PC-9 (cell line): ENCODE results near the gene ARHGAP5.

Source experiments
- EZH2 ChIP-seq: fragments of 200-600 bp; sonication (generic); IDR thresholded peaks from 2 replicates; pipeline ENCODE4 v1.8.0; 2017; ENCODE audit warnings: antibody characterized with exemption, low read depth
- TF ChIP-seq, protein P1 (sequence below): fragments of 200-600 bp; sonication (generic); conservative IDR thresholded peaks from 2 replicates; pipeline ENCODE4 v1.6.1; 2017; ENCODE audit warnings: mixed run types, antibody characterized with exemption, mild to moderate bottlenecking, moderate library complexity

DNA sequence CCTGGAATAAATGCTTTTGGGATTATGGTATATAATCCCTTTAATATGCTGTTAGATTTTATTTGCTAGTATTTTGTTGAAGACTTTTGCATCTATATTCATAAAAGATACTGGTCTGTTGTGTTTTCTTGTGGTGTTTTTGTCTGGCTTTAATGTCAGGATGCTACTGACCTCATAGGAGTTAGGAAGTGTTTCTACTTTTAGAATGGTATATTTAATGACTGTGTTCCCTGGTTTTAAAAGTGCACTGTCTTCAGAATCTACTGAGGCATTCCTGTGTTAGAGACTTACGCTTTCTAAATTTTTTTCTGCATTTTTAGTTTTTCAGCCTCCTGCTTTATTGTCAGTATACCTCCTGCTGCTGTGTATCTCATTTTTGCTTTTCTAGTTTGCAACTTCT lies 51.6 kb downstream of the ARHGAP5 start:
- TF ChIP-seq, protein P1, sequence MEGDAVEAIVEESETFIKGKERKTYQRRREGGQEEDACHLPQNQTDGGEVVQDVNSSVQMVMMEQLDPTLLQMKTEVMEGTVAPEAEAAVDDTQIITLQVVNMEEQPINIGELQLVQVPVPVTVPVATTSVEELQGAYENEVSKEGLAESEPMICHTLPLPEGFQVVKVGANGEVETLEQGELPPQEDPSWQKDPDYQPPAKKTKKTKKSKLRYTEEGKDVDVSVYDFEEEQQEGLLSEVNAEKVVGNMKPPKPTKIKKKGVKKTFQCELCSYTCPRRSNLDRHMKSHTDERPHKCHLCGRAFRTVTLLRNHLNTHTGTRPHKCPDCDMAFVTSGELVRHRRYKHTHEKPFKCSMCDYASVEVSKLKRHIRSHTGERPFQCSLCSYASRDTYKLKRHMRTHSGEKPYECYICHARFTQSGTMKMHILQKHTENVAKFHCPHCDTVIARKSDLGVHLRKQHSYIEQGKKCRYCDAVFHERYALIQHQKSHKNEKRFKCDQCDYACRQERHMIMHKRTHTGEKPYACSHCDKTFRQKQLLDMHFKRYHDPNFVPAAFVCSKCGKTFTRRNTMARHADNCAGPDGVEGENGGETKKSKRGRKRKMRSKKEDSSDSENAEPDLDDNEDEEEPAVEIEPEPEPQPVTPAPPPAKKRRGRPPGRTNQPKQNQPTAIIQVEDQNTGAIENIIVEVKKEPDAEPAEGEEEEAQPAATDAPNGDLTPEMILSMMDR, result no peak
- TF ChIP-seq EZH2, result no peak
